Measurements from ENCODE around the gene CAV1.

DNA sequence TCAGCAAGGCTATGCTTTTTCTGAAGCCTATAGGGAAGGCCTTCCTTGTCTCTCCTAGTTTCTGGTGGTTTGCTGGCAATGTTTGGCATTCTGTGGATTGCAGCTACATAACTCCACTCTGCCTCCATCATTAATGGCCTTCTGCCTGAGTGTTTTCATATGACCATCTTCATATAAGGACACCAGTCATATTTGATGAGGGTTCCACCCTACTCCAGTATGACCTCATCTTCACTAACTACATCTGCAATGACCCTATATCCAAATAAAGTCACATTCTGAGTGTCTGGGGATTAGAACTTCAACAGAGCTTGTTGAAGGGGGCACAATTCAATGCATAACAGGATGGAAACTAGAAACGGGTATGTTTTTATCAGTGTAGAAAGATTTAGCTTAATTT, 22.1 kb downstream of the CAV1 start:
- TF ChIP-seq POLR2A (IDR thresholded peaks at IDR 0.05) = no peak
- TF ChIP-seq, protein P1, sequence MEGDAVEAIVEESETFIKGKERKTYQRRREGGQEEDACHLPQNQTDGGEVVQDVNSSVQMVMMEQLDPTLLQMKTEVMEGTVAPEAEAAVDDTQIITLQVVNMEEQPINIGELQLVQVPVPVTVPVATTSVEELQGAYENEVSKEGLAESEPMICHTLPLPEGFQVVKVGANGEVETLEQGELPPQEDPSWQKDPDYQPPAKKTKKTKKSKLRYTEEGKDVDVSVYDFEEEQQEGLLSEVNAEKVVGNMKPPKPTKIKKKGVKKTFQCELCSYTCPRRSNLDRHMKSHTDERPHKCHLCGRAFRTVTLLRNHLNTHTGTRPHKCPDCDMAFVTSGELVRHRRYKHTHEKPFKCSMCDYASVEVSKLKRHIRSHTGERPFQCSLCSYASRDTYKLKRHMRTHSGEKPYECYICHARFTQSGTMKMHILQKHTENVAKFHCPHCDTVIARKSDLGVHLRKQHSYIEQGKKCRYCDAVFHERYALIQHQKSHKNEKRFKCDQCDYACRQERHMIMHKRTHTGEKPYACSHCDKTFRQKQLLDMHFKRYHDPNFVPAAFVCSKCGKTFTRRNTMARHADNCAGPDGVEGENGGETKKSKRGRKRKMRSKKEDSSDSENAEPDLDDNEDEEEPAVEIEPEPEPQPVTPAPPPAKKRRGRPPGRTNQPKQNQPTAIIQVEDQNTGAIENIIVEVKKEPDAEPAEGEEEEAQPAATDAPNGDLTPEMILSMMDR (IDR thresholded peaks at IDR 0.05) = no peak
